RWPE2 (cell line): ENCODE results near the gene CTTN.
A peak's percentile ranks its signal among the peaks of the same experiment; 100 is the strongest.

Experiments
- ATAC-seq: fragments of 200-7000 bp; cut with Tn5 transposase; 3 replicates; pipeline ENCODE4 v1.9.1; 2021; ENCODE audit warnings: low read depth
- DNase-seq: peaks from one replicate; pipeline ENCODE4 v3.0.0-alpha.2; 2020; ENCODE audit warnings: low spot score
- H3K27ac ChIP-seq: fragments of 450-650 bp; 2 replicates; pipeline ENCODE4 v1.5.1; 2017; ENCODE audit warnings: mild to moderate bottlenecking; ENCODE audit not compliant: poor library complexity, severe bottlenecking
- H3K27me3 ChIP-seq: fragments of 250-450 bp; sonication (Bioruptor Pico); 2 replicates; pipeline ENCODE4 v1.5.1; 2021; ENCODE audit warnings: mild to moderate bottlenecking, moderate library complexity; ENCODE audit not compliant: insufficient read depth, poor library complexity, severe bottlenecking
- H3K36me3 ChIP-seq: fragments of 250-450 bp; sonication (Bioruptor Pico); 2 replicates; pipeline ENCODE4 v1.5.1; 2020; ENCODE audit warnings: low read depth, mild to moderate bottlenecking, moderate library complexity
- H3K4me1 ChIP-seq: fragments of 250-450 bp; sonication (Bioruptor Pico); 2 replicates; pipeline ENCODE4 v1.5.1; 2021; ENCODE audit warnings: mild to moderate bottlenecking, moderate library complexity; ENCODE audit not compliant: insufficient read depth, poor library complexity, severe bottlenecking
- H3K4me3 ChIP-seq: fragments of 250-450 bp; sonication (Bioruptor Pico); 2 replicates; pipeline ENCODE4 v1.5.1; 2021; ENCODE audit warnings: mild to moderate bottlenecking, moderate library complexity; ENCODE audit not compliant: severe bottlenecking
- H3K9me3 ChIP-seq: fragments of 250-450 bp; sonication (Bioruptor Pico); 2 replicates; pipeline ENCODE4 v1.5.1; 2021; ENCODE audit warnings: mild to moderate bottlenecking, moderate library complexity; ENCODE audit not compliant: severe bottlenecking
- CTCF ChIP-seq: fragments of 450-650 bp; IDR thresholded peaks from one replicate; pipeline ENCODE4 v1.5.1; 2017; ENCODE audit warnings: mild to moderate bottlenecking, moderate library complexity; ENCODE audit not compliant: poor library complexity, severe bottlenecking

The CTTN gene

DNA sequence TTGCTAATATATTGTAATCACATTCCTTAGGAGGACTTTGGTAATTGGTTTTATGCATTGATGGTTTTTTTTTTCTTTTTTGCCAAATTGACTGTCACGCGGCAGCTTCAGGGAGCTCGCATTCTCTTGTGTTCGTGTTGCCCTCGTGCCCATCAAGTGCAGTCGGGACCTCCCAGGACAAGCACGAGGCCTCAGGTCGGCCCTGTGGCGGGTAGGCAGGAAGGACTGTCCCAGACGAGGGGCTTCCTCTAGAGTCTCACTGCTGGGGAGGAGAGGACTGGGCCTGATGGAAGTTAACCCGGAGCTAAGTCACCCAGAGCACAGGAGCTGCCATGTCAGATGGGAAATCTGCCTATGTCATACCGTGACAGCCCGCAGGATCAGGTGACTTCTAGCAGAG, 37.0 kb downstream of the CTTN start:
- Histone ChIP-seq H3K27me3 (no peaks in the 10 kb centered on the region), H3K4me1 (no peaks in the 10 kb centered on the region), H3K9me3 (no peaks in the 10 kb centered on the region), H3K27ac (no peak overlapping the region), H3K4me3 (no peak overlapping the region), H3K36me3 (peaks cover 56% of the 10 kb centered on the region)
- DNase-seq, result no peak
- no peak for ATAC-seq
- no peak for TF ChIP-seq CTCF

DNA sequence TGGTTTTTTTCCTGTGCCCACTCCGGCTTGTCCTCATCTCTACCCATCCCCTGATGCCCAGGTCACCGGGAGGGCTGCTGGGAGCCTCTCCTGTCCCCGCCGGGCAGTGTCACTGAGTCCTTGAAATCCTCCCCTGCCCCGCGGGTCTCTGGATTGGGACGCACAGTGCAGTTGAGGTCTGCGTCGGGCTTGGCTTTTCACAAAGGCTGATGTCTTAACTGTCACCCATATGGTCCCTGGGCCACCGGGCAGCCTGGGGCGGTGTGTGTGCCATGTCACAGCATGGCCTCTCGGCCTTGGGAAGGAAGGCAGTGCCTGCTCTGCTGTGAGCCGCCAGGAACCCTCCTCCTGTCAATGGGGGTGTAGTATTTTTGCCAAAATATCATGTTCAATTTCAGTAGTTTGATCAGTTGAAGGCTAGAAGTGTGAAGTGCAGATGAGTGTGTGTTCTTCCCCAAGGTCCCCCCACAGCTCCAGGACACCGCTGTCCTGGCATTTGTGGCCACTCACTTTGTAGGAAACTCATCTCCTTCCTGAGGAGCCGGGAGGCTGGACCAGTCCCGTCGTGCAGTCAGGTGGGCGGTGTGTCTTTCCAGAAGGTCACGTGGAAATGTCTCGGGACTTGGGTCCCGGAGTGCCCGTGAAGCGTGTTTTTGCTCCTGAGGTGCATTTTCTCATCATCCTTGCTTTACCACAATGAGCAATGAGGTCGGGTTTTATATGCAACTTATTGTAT, 37.6 kb downstream of the CTTN start:
- no peak for ATAC-seq
- Histone ChIP-seq H3K36me3 (peaks cover 50% of the 10 kb centered on the region), H3K4me1 (no peaks in the 10 kb centered on the region), H3K27ac (no peak overlapping the region), H3K27me3 (no peaks in the 10 kb centered on the region), H3K9me3 (no peaks in the 10 kb centered on the region), H3K4me3 (no peak overlapping the region)
- no peak for TF ChIP-seq CTCF
- no peak for DNase-seq

- H3K4me3 ChIP-seq, result no peak overlapping the region
- DNase-seq, result no peak
- no peaks in the 10 kb centered on the region for H3K4me1 ChIP-seq
- H3K27me3 ChIP-seq, result no peaks in the 10 kb centered on the region
- no peak for TF ChIP-seq CTCF
- H3K9me3 ChIP-seq, result no peaks in the 10 kb centered on the region
- H3K36me3 ChIP-seq, result peaks cover 50% of the 10 kb centered on the region
- no peak overlapping the region for H3K27ac ChIP-seq
- no peak for ATAC-seq
Measured at GRCh38 chr11:70436501-70436860, 38.2 kb downstream of the CTTN start.

- no peaks in the 10 kb centered on the region for H3K4me1 ChIP-seq
- H3K4me3 ChIP-seq, result no peak overlapping the region
- peaks cover 42% of the 10 kb centered on the region for H3K36me3 ChIP-seq
- TF ChIP-seq CTCF, result no peak
- no peak overlapping the region for H3K27ac ChIP-seq
- DNase-seq (no peak), ATAC-seq (peak; percentile 13; the same call in 1 of the 3 replicates)
- no peaks in the 10 kb centered on the region for H3K9me3 ChIP-seq
- no peaks in the 10 kb centered on the region for H3K27me3 ChIP-seq
Measured at GRCh38 chr11:70437111-70437784, 38.9 kb downstream of the CTTN start.

DNA sequence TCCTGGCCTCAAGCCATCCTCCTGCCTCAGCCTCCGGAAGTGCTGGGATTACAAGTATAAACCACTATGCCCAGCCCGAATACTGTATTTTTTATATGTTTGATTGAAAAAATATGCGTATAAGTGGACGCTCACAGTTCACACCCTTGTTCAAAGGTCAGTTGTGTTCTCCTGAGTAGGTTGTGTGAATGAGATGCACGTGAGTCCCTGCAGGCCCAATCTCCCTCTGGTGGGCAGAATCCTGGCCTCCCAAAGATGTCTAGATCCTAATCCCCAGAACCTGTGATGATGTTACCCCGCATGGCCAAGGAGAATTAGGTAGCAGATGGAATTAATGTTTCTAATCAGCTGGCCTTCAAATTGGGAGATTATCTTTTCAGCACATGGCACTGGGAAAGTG, 41.9 kb downstream of the CTTN start:
- ATAC-seq (no peak), DNase-seq (no peak)
- Histone ChIP-seq H3K4me3 (no peak overlapping the region), H3K36me3 (peaks cover 17% of the 10 kb centered on the region), H3K9me3 (no peaks in the 10 kb centered on the region), H3K27me3 (no peaks in the 10 kb centered on the region), H3K27ac (no peak overlapping the region), H3K4me1 (no peaks in the 10 kb centered on the region)
- no peak for TF ChIP-seq CTCF
